T-cell (primary cell): ENCODE results near the gene CYREN. TPM values are rescaled to one million over a fixed set of nuclear protein-coding genes. Genes with fewer than 3 reads are reported as not detected.
A peak's percentile ranks its signal among the peaks of the same experiment; 100 is the strongest.
"Not testable (repeated sequence)": the region's sequence is repeated elsewhere in the genome, so short reads cannot be mapped to it uniquely, and the experiment has no call there.

Experiments used
- ATAC-seq, 4 experiments: fragments of 200-7000 bp in 3 of 4; fragments of 150-1000 bp in 1 of 4; cut with Tn5 transposase; replicated peaks in 1 of 4; 1 replicate in 3 of 4; 2 replicates in 1 of 4; pipeline ENCODE4 v1.10.0; 2021; ENCODE audit warnings: moderate library complexity in 3 of 4, mild to moderate bottlenecking in 2 of 4, moderate number of reproducible peaks in 1 of 4
- CTCF ChIA-PET, 2 donors: fragments of 300-600 bp; sonication (Branson Sonifier 250); formaldehyde crosslinking; loops; one replicate each; lab custom pipeline; 2022; ENCODE audit warnings: antibody characterized with exemption in 2 of 2; lab: Charles Lee
- POLR2A ChIA-PET, 2 donors: fragments of 300-600 bp; sonication (Branson Sonifier 250); formaldehyde crosslinking; loops; one replicate each; lab custom pipeline; 2022; ENCODE audit warnings: antibody characterized with exemption in 2 of 2; lab: Charles Lee
- DNase-seq, 35 experiments: peaks; one replicate each; pipeline versions ENCODE4 v3.0.0 to v3.0.0-alpha.2; 2013 to 2023
- H3K27ac ChIP-seq: one replicate; pipeline ENCODE4 v1.5.1; 2013; ENCODE audit warnings: low read length
- H3K27me3 ChIP-seq, 2 experiments: replicated peaks in 1 of 2; 1 replicate in 1 of 2; 2 replicates in 1 of 2; pipeline versions ENCODE4 v1.6.1 to v1.7.0; 2013; ENCODE audit warnings: low read length in 1 of 2, mixed read lengths in 1 of 2; ENCODE audit not compliant: control insufficient read depth in 2 of 2, insufficient read depth in 2 of 2; ENCODE audit errors: extremely low read depth in 1 of 2
- H3K36me3 ChIP-seq, 2 donors: 1 replicate in 1 of 2; 2 replicates in 1 of 2; pipeline versions ENCODE4 v1.6.1 to v1.7.0; 2013; ENCODE audit warnings: low read length in 1 of 2; ENCODE audit not compliant: control insufficient read depth in 2 of 2, insufficient read depth in 1 of 2; ENCODE audit errors: extremely low read depth in 1 of 2
- H3K4me1 ChIP-seq, 2 experiments: 1 replicate in 1 of 2; 2 replicates in 1 of 2; pipeline versions ENCODE4 v1.6.1 to v1.7.0; 2013; ENCODE audit warnings: low read length in 2 of 2, mixed read lengths in 1 of 2; ENCODE audit not compliant: insufficient read depth in 2 of 2, control insufficient read depth in 1 of 2; ENCODE audit errors: extremely low read depth in 1 of 2
- H3K4me3 ChIP-seq, 2 donors: 1 replicate in 1 of 2; 2 replicates in 1 of 2; pipeline versions ENCODE4 v1.5.1 to v1.7.0; 2013; ENCODE audit warnings: mild to moderate bottlenecking in 2 of 2, low read length in 1 of 2, moderate library complexity in 1 of 2; ENCODE audit not compliant: control insufficient read depth in 1 of 2; ENCODE audit errors: extremely low read depth in 1 of 2
- H3K9me3 ChIP-seq: 2 replicates; pipeline ENCODE4 v1.7.0; 2013
- H3K27ac Mint-ChIP-seq, 2 donors: one replicate each; pipeline ENCODE4 v1.8.0; 2020 to 2021; ENCODE audit warnings: mild to moderate bottlenecking in 2 of 2, mixed read lengths in 2 of 2
- H3K27me3 Mint-ChIP-seq, 2 donors: one replicate each; pipeline ENCODE4 v1.8.0; 2021 to 2022; ENCODE audit warnings: mixed read lengths in 2 of 2
- H3K36me3 Mint-ChIP-seq: one replicate; pipeline ENCODE4 v1.8.0; 2021; ENCODE audit warnings: mixed read lengths
- H3K4me1 Mint-ChIP-seq, 3 donors: one replicate each; pipeline ENCODE4 v1.8.0; 2020 to 2022; ENCODE audit warnings: mixed read lengths in 3 of 3, mild to moderate bottlenecking in 1 of 3
- H3K4me3 Mint-ChIP-seq, 3 donors: one replicate each; pipeline ENCODE4 v1.8.0; 2020 to 2022; ENCODE audit warnings: mild to moderate bottlenecking in 3 of 3, mixed read lengths in 3 of 3, moderate library complexity in 3 of 3
- H3K9me3 Mint-ChIP-seq, 3 donors: one replicate each; pipeline ENCODE4 v1.8.0; 2020 to 2022; ENCODE audit warnings: mixed read lengths in 3 of 3
- WGBS: methylation state at CpG from one replicate; pipeline ENCODE4 v1.1.5; 2013; ENCODE audit warnings: missing lambda C conversion rate; ENCODE audit not compliant: insufficient coverage; 5-methylcytosine and 5-hydroxymethylcytosine counted together
- total RNA-seq, 35 experiments: library from RNA in 6 of 35; stranded (reverse) in 6 of 35; fragments of 120-200 nt in 1 of 35; gene quantifications; one replicate each; pipeline versions ENCODE4 v1.2.1 to v1.2.4 and lab custom pipeline; 2013 to 2026

The CYREN gene
- total RNA-seq, 5 donors from 2014 or later (not counting 1 experiment from before 2014, with no cell fraction given): 24.3 to 46.4 (median 44.6) TPM

GRCh38 chr7:135170998-135171481, 533 bp upstream of the CYREN start:
- not testable (repeated sequence) for H3K27me3 Mint-ChIP-seq, DNase-seq, H3K9me3 Mint-ChIP-seq, ATAC-seq, H3K27me3 ChIP-seq, H3K9me3 ChIP-seq
- peaks cover 52 to 53% (median 53%) of the 10 kb centered on the region in 3 donors for H3K4me1 Mint-ChIP-seq
- H3K4me3 Mint-ChIP-seq: peak overlapping the region; percentile 83 to 85 (median 85)
- H3K27ac ChIP-seq: peak overlapping the region; percentile 98
- H3K36me3 Mint-ChIP-seq: peaks cover 24% of the 10 kb centered on the region
- WGBS: no CpG with 5 or more reads among the region's 12 CpGs
- H3K4me1 ChIP-seq: peaks cover 10 to 53% of the 10 kb centered on the region in 2 experiments
- peaks cover 15 to 19% of the 10 kb centered on the region in 2 donors for H3K36me3 ChIP-seq
- peak overlapping the region; percentile 93 to 96 for H3K27ac Mint-ChIP-seq
- CTCF ChIA-PET: interaction anchor here (0.6 to 4.3 kb wide), 15 partner anchors 8 to 1892 kb away, joined by 3 to 19 read pairs (median 5); partner anchors contain the start of genes AGBL3 (in 2 of the 2), TMEM140 (in 2 of the 2), BPGM (in 1 of the 2) and WDR91 (in 1 of the 2)
- POLR2A ChIA-PET: interaction anchor here (0.7 to 3.0 kb wide), 3 partner anchors 23 to 525 kb away, joined by 3 to 26 read pairs (median 5); partner anchors contain the start of genes BPGM (in 1 of the 2) and TMEM140 (in 1 of the 2)
- H3K4me3 ChIP-seq: peak overlapping the region; percentile 73 to 89

GRCh38 chr7:135169964-135170273, 588 bp downstream of the CYREN start:
- peak in 3 of 4 experiments; percentile 3 to 10 (median 3) for ATAC-seq
- peak overlapping the region; percentile 96 to 97 for H3K27ac Mint-ChIP-seq
- ChIA-PET CTCF (interaction anchor here (0.5 to 4.3 kb wide), 15 partner anchors 9 to 978 kb away, joined by 3 to 21 read pairs (median 4); partner anchors contain the start of genes AGBL3 (in 2 of the 2), TMEM140 (in 2 of the 2) and BPGM (in 1 of the 2)), POLR2A (interaction anchor here (0.6 to 3.0 kb wide), 2 partner anchors 15 to 22 kb away, joined by 4 to 26 read pairs; partner anchors contain the start of gene TMEM140 (in 1 of the 2))
- H3K4me1 ChIP-seq: peaks cover 10 to 54% of the 10 kb centered on the region in 2 experiments
- peaks cover 58 to 65% (median 65%) of the 10 kb centered on the region in 3 donors for H3K4me1 Mint-ChIP-seq
- no peaks in the 10 kb centered on the region for H3K27me3 ChIP-seq
- H3K36me3 Mint-ChIP-seq: peaks cover 35% of the 10 kb centered on the region
- peaks cover 19 to 30% of the 10 kb centered on the region in 2 donors for H3K36me3 ChIP-seq
- peak overlapping the region; percentile 85 to 89 (median 85) for H3K4me3 Mint-ChIP-seq
- DNase-seq: peak in 4 of 35 experiments; percentile 14 to 35 (median 24)
- H3K27ac ChIP-seq: peak overlapping the region; percentile 98
- H3K27me3 Mint-ChIP-seq: no peaks in the 10 kb centered on the region
- no peaks in the 10 kb centered on the region for H3K9me3 ChIP-seq
- no peaks in the 10 kb centered on the region for H3K9me3 Mint-ChIP-seq
- H3K4me3 ChIP-seq: peak overlapping the region; percentile 73 to 89
- WGBS: 2% methylated on average over 17 of the region's 17 CpGs

- Histone ChIP-seq H3K27me3 (no peaks in the 10 kb centered on the region), H3K4me1 (peaks cover 10 to 54% of the 10 kb centered on the region in 2 experiments), H3K4me3 (peak overlapping the region; percentile 73 to 89), H3K27ac (peak overlapping the region; percentile 98), H3K36me3 (peaks cover 19 to 36% of the 10 kb centered on the region in 2 donors), H3K9me3 (no peaks in the 10 kb centered on the region)
- Mint-ChIP-seq H3K9me3 (no peaks in the 10 kb centered on the region), H3K36me3 (peaks cover 35% of the 10 kb centered on the region), H3K4me3 (peak overlapping the region; percentile 85 to 89 (median 85)), H3K27ac (peak overlapping the region; percentile 96 to 97), H3K27me3 (no peaks in the 10 kb centered on the region), H3K4me1 (peaks cover 59 to 65% (median 65%) of the 10 kb centered on the region in 3 donors)
- ATAC-seq: peak in 1 of 4 experiments; percentile 11
- peak in 31 of 35 experiments; percentile 23 to 71 (median 42) for DNase-seq
- ChIA-PET POLR2A (interaction anchor here (0.6 to 3.0 kb wide), 3 partner anchors 15 to 523 kb away, joined by 3 to 26 read pairs (median 4); partner anchors contain the start of gene TMEM140 (in 1 of the 2)), CTCF (interaction anchor here (0.5 to 4.3 kb wide), 12 partner anchors 11 to 979 kb away, joined by 3 to 21 read pairs (median 4); partner anchors contain the start of genes AGBL3 (in 2 of the 2) and TMEM140 (in 1 of the 2))
- WGBS: 39% methylated on average over 5 of the region's 11 CpGs
Observed at GRCh38 chr7:135169141-135169963, 1.2 kb downstream of the CYREN start.

- Histone ChIP-seq H3K4me3 (no peak overlapping the region), H3K36me3 (peaks cover 21 to 38% of the 10 kb centered on the region in 2 donors), H3K9me3 (no peaks in the 10 kb centered on the region), H3K4me1 (peaks cover 10 to 54% of the 10 kb centered on the region in 2 experiments), H3K27ac (peak overlapping the region; percentile 98), H3K27me3 (no peaks in the 10 kb centered on the region)
- Mint-ChIP-seq H3K9me3 (no peaks in the 10 kb centered on the region), H3K4me3 (peak overlapping the region; percentile 85 to 89 (median 85)), H3K27me3 (no peaks in the 10 kb centered on the region), H3K4me1 (peaks cover 65 to 69% (median 65%) of the 10 kb centered on the region in 3 donors), H3K27ac (peak overlapping the region; percentile 96 to 97), H3K36me3 (peaks cover 40% of the 10 kb centered on the region)
- 95% methylated on average over 10 of the region's 13 CpGs for WGBS
- no peak for DNase-seq
- ATAC-seq: no peak
- ChIA-PET CTCF (interaction anchor here (0.7 to 4.3 kb wide), 7 partner anchors 12 to 183 kb away, joined by 3 to 21 read pairs (median 5); partner anchors contain the start of genes AGBL3 (in 2 of the 2) and TMEM140 (in 1 of the 2)), POLR2A (interaction anchor here in 1 of 2 donors (0.8 to 3.0 kb wide), 2 partner anchors 21 to 523 kb away, joined by 3 to 26 read pairs; partner anchors contain the start of gene TMEM140)
Observed at GRCh38 chr7:135168489-135169140, 1.9 kb downstream of the CYREN start.

GRCh38 chr7:135168001-135168400, 2.5 kb downstream of the CYREN start:
- Mint-ChIP-seq H3K9me3 (no peaks in the 10 kb centered on the region), H3K27me3 (no peaks in the 10 kb centered on the region), H3K27ac (peak overlapping the region; percentile 96 to 97), H3K36me3 (peaks cover 41% of the 10 kb centered on the region), H3K4me3 (peak overlapping the region; percentile 85 to 89 (median 85)), H3K4me1 (peaks cover 65 to 69% (median 65%) of the 10 kb centered on the region in 3 donors)
- Histone ChIP-seq H3K36me3 (peaks cover 22 to 39% of the 10 kb centered on the region in 2 donors), H3K27ac (peak overlapping the region; percentile 98), H3K9me3 (no peaks in the 10 kb centered on the region), H3K4me1 (peaks cover 10 to 54% of the 10 kb centered on the region in 2 experiments), H3K27me3 (no peaks in the 10 kb centered on the region), H3K4me3 (no peak overlapping the region)
- ATAC-seq (no peak), DNase-seq (peak in 15 of 35 experiments; percentile 18 to 57 (median 24))
- ChIA-PET CTCF (interaction anchor here (0.6 to 4.3 kb wide), 3 partner anchors 11 to 182 kb away, joined by 3 to 19 read pairs (median 5); partner anchors contain the start of gene AGBL3 (in 1 of the 2)), POLR2A (interaction anchor here in 1 of 2 donors (0.7 to 1.0 kb wide), 2 partner anchors 14 to 524 kb away, joined by 3 read pairs; no protein-coding TSS in a partner anchor)
- WGBS: 93% methylated on average over 2 of the region's 9 CpGs
